ENCODE results near the gene IFNA13. TPM values are rescaled to one million over a fixed set of nuclear protein-coding genes. Genes with fewer than 3 reads are reported as not detected.

IFNA13 gene
- not detected for polyA plus RNA-seq (2013, experiment 1 of 2)
- polyA plus RNA-seq (2013, experiment 2 of 2): not detected

- Histone ChIP-seq H3K23ac (ENCODE audit: low read length in 2 of 2) (no peak within 1 kb of the TSS), H2BK12ac (ENCODE audit: low read length in 2 of 2) (no peak within 1 kb of the TSS), H3K9ac (ENCODE audit: low read length) (no peak within 1 kb of the TSS), H3K4ac (ENCODE audit: low read depth in 1 of 2, low read length in 2 of 2) (no peak within 1 kb of the TSS), H4K91ac (ENCODE audit: low read length) (no peak within 1 kb of the TSS), H2AK5ac (ENCODE audit: low read length, severe bottlenecking) (no peak within 1 kb of the TSS), H3K36me3 (ENCODE audit: control insufficient read depth in 1 of 2, insufficient read depth in 2 of 2, low read depth in 1 of 2, low read length in 2 of 2) (no peaks in the 10 kb centered on the region), H3K4me3 (ENCODE audit: insufficient read depth in 1 of 2, low read depth in 1 of 2, low read length in 2 of 2) (no peak within 1 kb of the TSS), H2BK15ac (ENCODE audit: low read depth, poor library complexity, severe bottlenecking) (no peak within 1 kb of the TSS), H3K4me2 (ENCODE audit: low read length, poor library complexity, severe bottlenecking) (no peak within 1 kb of the TSS), H3K79me1 (replicated peaks; ENCODE audit: low read length, poor library complexity, severe bottlenecking) (no peaks in the 10 kb centered on the region), H3K18ac (ENCODE audit: low read depth in 1 of 2, low read length in 2 of 2) (no peak within 1 kb of the TSS), H3K9me3 (ENCODE audit: control insufficient read depth, low read length) (no peaks in the 10 kb centered on the region), H4K8ac (ENCODE audit: low read length) (no peak within 1 kb of the TSS), H3K14ac (ENCODE audit: low read length in 2 of 2) (no peak within 1 kb of the TSS), H2BK120ac (ENCODE audit: low read depth, low read length) (no peak within 1 kb of the TSS), H2AFZ (ENCODE audit: low read depth, low read length) (no peak within 1 kb of the TSS), H3K27ac (ENCODE audit: low read length, poor library complexity, severe bottlenecking) (no peak within 1 kb of the TSS), H2BK5ac (ENCODE audit: low read depth, low read length, poor library complexity, severe bottlenecking) (no peak within 1 kb of the TSS), H3K4me1 (ENCODE audit: control insufficient read depth, insufficient read depth, low read depth, low read length) (no peaks in the 10 kb centered on the region), H3K27me3 (ENCODE audit: control insufficient read depth in 1 of 2, insufficient read depth in 1 of 2, low read length in 2 of 2) (peaks cover 0 to 16% of the 10 kb centered on the region in 2 experiments)
- DNase-seq: no peak
- WGBS: 82% methylated on average over 2 of the region's 3 CpGs
These were observed at the start of gene IFNA13 for GRCh38 chr9:21367957-21368356. TSS of gene IFNA13 (minus strand) at chr9:21368057. CDS start at chr9:21368010, 47 bp downstream.

- Histone ChIP-seq H4K8ac (ENCODE audit: low read length) (no peak overlapping the region), H3K4me3 (ENCODE audit: insufficient read depth in 1 of 2, low read depth in 1 of 2, low read length in 2 of 2) (no peak overlapping the region), H2AFZ (ENCODE audit: low read depth, low read length) (no peak overlapping the region), H3K14ac (ENCODE audit: low read length in 2 of 2) (no peak overlapping the region), H3K4me2 (ENCODE audit: low read length, poor library complexity, severe bottlenecking) (no peak overlapping the region), H3K27me3 (ENCODE audit: control insufficient read depth in 1 of 2, insufficient read depth in 1 of 2, low read length in 2 of 2) (no peaks in the 10 kb centered on the region), H3K27ac (ENCODE audit: low read length, poor library complexity, severe bottlenecking) (no peak overlapping the region), H3K36me3 (ENCODE audit: control insufficient read depth in 1 of 2, insufficient read depth in 2 of 2, low read depth in 1 of 2, low read length in 2 of 2) (no peaks in the 10 kb centered on the region), H2BK15ac (ENCODE audit: low read depth, poor library complexity, severe bottlenecking) (no peak overlapping the region), H3K23ac (ENCODE audit: low read length in 2 of 2) (no peak overlapping the region), H2BK5ac (ENCODE audit: low read depth, low read length, poor library complexity, severe bottlenecking) (no peak overlapping the region), H3K4ac (ENCODE audit: low read depth in 1 of 2, low read length in 2 of 2) (no peak overlapping the region), H3K79me1 (replicated peaks; ENCODE audit: low read length, poor library complexity, severe bottlenecking) (no peaks in the 10 kb centered on the region), H2AK5ac (ENCODE audit: low read length, severe bottlenecking) (no peak overlapping the region), H4K91ac (ENCODE audit: low read length) (no peak overlapping the region), H2BK12ac (ENCODE audit: low read length in 2 of 2) (no peak overlapping the region), H3K18ac (ENCODE audit: low read depth in 1 of 2, low read length in 2 of 2) (no peak overlapping the region), H3K4me1 (ENCODE audit: control insufficient read depth, insufficient read depth, low read depth, low read length) (peaks cover 4% of the 10 kb centered on the region), H3K9ac (ENCODE audit: low read length) (no peak overlapping the region), H2BK120ac (ENCODE audit: low read depth, low read length) (no peak overlapping the region), H3K9me3 (ENCODE audit: control insufficient read depth, low read length) (no peaks in the 10 kb centered on the region)
- no peak for DNase-seq
- 92% methylated on average over 4 of the region's 5 CpGs for WGBS
These were observed 47.8 kb upstream of the IFNA13 start for GRCh38 chr9:21415493-21416267.

GRCh38 chr9:21414220-21414940 is 46.5 kb upstream of the IFNA13 start:
- Histone ChIP-seq H4K91ac (ENCODE audit: low read length) (no peak overlapping the region), H3K36me3 (ENCODE audit: control insufficient read depth in 1 of 2, insufficient read depth in 2 of 2, low read depth in 1 of 2, low read length in 2 of 2) (no peaks in the 10 kb centered on the region), H3K79me1 (replicated peaks; ENCODE audit: low read length, poor library complexity, severe bottlenecking) (no peaks in the 10 kb centered on the region), H2BK12ac (ENCODE audit: low read length in 2 of 2) (no peak overlapping the region), H2AK5ac (ENCODE audit: low read length, severe bottlenecking) (no peak overlapping the region), H3K4me1 (ENCODE audit: control insufficient read depth, insufficient read depth, low read depth, low read length) (peaks cover 2% of the 10 kb centered on the region), H2BK120ac (ENCODE audit: low read depth, low read length) (no peak overlapping the region), H4K8ac (ENCODE audit: low read length) (no peak overlapping the region), H3K27me3 (ENCODE audit: control insufficient read depth in 1 of 2, insufficient read depth in 1 of 2, low read length in 2 of 2) (no peaks in the 10 kb centered on the region), H3K9ac (ENCODE audit: low read length) (no peak overlapping the region), H3K23ac (ENCODE audit: low read length in 2 of 2) (no peak overlapping the region), H3K4me2 (ENCODE audit: low read length, poor library complexity, severe bottlenecking) (no peak overlapping the region), H3K4me3 (ENCODE audit: insufficient read depth in 1 of 2, low read depth in 1 of 2, low read length in 2 of 2) (no peak overlapping the region), H2BK5ac (ENCODE audit: low read depth, low read length, poor library complexity, severe bottlenecking) (no peak overlapping the region), H3K18ac (ENCODE audit: low read depth in 1 of 2, low read length in 2 of 2) (no peak overlapping the region), H3K4ac (ENCODE audit: low read depth in 1 of 2, low read length in 2 of 2) (no peak overlapping the region), H2AFZ (ENCODE audit: low read depth, low read length) (no peak overlapping the region), H2BK15ac (ENCODE audit: low read depth, poor library complexity, severe bottlenecking) (no peak overlapping the region), H3K14ac (ENCODE audit: low read length in 2 of 2) (no peak overlapping the region), H3K27ac (ENCODE audit: low read length, poor library complexity, severe bottlenecking) (no peak overlapping the region), H3K9me3 (ENCODE audit: control insufficient read depth, low read length) (no peaks in the 10 kb centered on the region)
- 93% methylated on average over 2 of the region's 2 CpGs for WGBS
- DNase-seq: no peak

- no peak overlapping the region for H2BK15ac ChIP-seq (ENCODE audit: low read depth, poor library complexity, severe bottlenecking)
- H3K14ac ChIP-seq (ENCODE audit: low read length in 2 of 2): no peak overlapping the region
- H3K27ac ChIP-seq (ENCODE audit: low read length, poor library complexity, severe bottlenecking): no peak overlapping the region
- H3K4me2 ChIP-seq (ENCODE audit: low read length, poor library complexity, severe bottlenecking): no peak overlapping the region
- H3K4me3 ChIP-seq (ENCODE audit: insufficient read depth in 1 of 2, low read depth in 1 of 2, low read length in 2 of 2): no peak overlapping the region
- no peaks in the 10 kb centered on the region for H3K9me3 ChIP-seq (ENCODE audit: control insufficient read depth, low read length)
- H3K23ac ChIP-seq (ENCODE audit: low read length in 2 of 2): no peak overlapping the region
- no peak overlapping the region for H3K4ac ChIP-seq (ENCODE audit: low read depth in 1 of 2, low read length in 2 of 2)
- no peaks in the 10 kb centered on the region for H3K27me3 ChIP-seq (ENCODE audit: control insufficient read depth in 1 of 2, insufficient read depth in 1 of 2, low read length in 2 of 2)
- H3K79me1 ChIP-seq (replicated peaks; ENCODE audit: low read length, poor library complexity, severe bottlenecking): no peaks in the 10 kb centered on the region
- H4K8ac ChIP-seq (ENCODE audit: low read length): no peak overlapping the region
- peaks cover 2% of the 10 kb centered on the region for H3K4me1 ChIP-seq (ENCODE audit: control insufficient read depth, insufficient read depth, low read depth, low read length)
- H2BK12ac ChIP-seq (ENCODE audit: low read length in 2 of 2): no peak overlapping the region
- H3K36me3 ChIP-seq (ENCODE audit: control insufficient read depth in 1 of 2, insufficient read depth in 2 of 2, low read depth in 1 of 2, low read length in 2 of 2): no peaks in the 10 kb centered on the region
- no peak overlapping the region for H2BK120ac ChIP-seq (ENCODE audit: low read depth, low read length)
- no peak overlapping the region for H2AK5ac ChIP-seq (ENCODE audit: low read length, severe bottlenecking)
- DNase-seq: no peak
- 67% methylated on average over 5 of the region's 5 CpGs for WGBS
- no peak overlapping the region for H3K18ac ChIP-seq (ENCODE audit: low read depth in 1 of 2, low read length in 2 of 2)
- H2AFZ ChIP-seq (ENCODE audit: low read depth, low read length): no peak overlapping the region
- H2BK5ac ChIP-seq (ENCODE audit: low read depth, low read length, poor library complexity, severe bottlenecking): no peak overlapping the region
- no peak overlapping the region for H4K91ac ChIP-seq (ENCODE audit: low read length)
- H3K9ac ChIP-seq (ENCODE audit: low read length): no peak overlapping the region
These were observed 45.8 kb upstream of the IFNA13 start for GRCh38 chr9:21413624-21414023.

Data from mesenchymal stem cell (in vitro differentiated cells and primary cell).